Osteoblast (primary cell): Measurements from ENCODE around the gene TIMM17A. TPM values are rescaled to one million over a fixed set of nuclear protein-coding genes. Genes with fewer than 3 reads are reported as not detected.
A peak's percentile ranks its signal among the peaks of the same experiment; 100 is the strongest.
"Not testable (repeated sequence)": the region's sequence is repeated elsewhere in the genome, so short reads cannot be mapped to it uniquely, and the experiment has no call there.

Experiments used
- DNase-seq: peaks from one replicate; pipeline ENCODE4 v3.0.0; 2011; ENCODE audit warnings: low spot score, mixed read lengths; ENCODE audit not compliant: insufficient read length; ENCODE audit errors: missing footprints
- H2AFZ ChIP-seq: 2 replicates; pipeline ENCODE4 v1.6.0; 2011; ENCODE audit warnings: mild to moderate bottlenecking, low read length
- H3K27ac ChIP-seq: 2 replicates; pipeline ENCODE4 v1.5.1; 2011; ENCODE audit warnings: mild to moderate bottlenecking, low read depth, low read length, moderate library complexity
- H3K27me3 ChIP-seq: 2 replicates; pipeline ENCODE4 v1.6.0; 2012; ENCODE audit warnings: mild to moderate bottlenecking, control low read depth, inconsistent platforms, low read length, moderate library complexity; ENCODE audit not compliant: insufficient read depth
- H3K36me3 ChIP-seq: 2 replicates; pipeline ENCODE4 v1.5.1; 2011; ENCODE audit warnings: mild to moderate bottlenecking, low read length, control low read depth, moderate library complexity; ENCODE audit not compliant: insufficient read depth
- H3K4me1 ChIP-seq: 2 replicates; pipeline ENCODE4 v1.5.1; 2011; ENCODE audit warnings: mild to moderate bottlenecking, low read length, control low read depth, moderate library complexity; ENCODE audit not compliant: insufficient read depth
- H3K4me2 ChIP-seq: 2 replicates; pipeline ENCODE4 v1.6.0; 2011; ENCODE audit warnings: mild to moderate bottlenecking, low read length; ENCODE audit not compliant: insufficient read depth
- H3K4me3 ChIP-seq: fragments of 200-600 bp; sonication (generic); 3 replicates; pipeline ENCODE4 v1.5.1; 2012; ENCODE audit warnings: mild to moderate bottlenecking, low read length, inconsistent platforms; ENCODE audit not compliant: insufficient read depth
- H3K79me2 ChIP-seq: 2 replicates; pipeline ENCODE4 v1.6.0; 2012; ENCODE audit warnings: mild to moderate bottlenecking, low read length, control low read depth, inconsistent platforms; ENCODE audit not compliant: insufficient read depth
- H3K9me3 ChIP-seq: 2 replicates; pipeline ENCODE4 v1.5.1; 2011; ENCODE audit warnings: low read depth, low read length, control low read depth
- H4K20me1 ChIP-seq: 2 replicates; pipeline ENCODE4 v1.6.0; 2012; ENCODE audit warnings: mild to moderate bottlenecking, low read length, control low read depth; ENCODE audit not compliant: insufficient read depth
- total RNA-seq: library from RNA; depleted of rRNA; stranded (reverse); fragments of >200 nt; gene quantifications from 2 replicates; pipeline ENCODE4 v1.2.3, GENCODE V29; 2012
- TF ChIP-seq, protein P1 (sequence below): IDR thresholded peaks from 2 replicates; pipeline ENCODE4 v1.5.1; 2011; ENCODE audit warnings: mild to moderate bottlenecking, low read depth, low read length, moderate library complexity; ENCODE audit errors: extremely low read depth

The TIMM17A gene
- total RNA-seq, 1 donor = 38.7 TPM

DNA sequence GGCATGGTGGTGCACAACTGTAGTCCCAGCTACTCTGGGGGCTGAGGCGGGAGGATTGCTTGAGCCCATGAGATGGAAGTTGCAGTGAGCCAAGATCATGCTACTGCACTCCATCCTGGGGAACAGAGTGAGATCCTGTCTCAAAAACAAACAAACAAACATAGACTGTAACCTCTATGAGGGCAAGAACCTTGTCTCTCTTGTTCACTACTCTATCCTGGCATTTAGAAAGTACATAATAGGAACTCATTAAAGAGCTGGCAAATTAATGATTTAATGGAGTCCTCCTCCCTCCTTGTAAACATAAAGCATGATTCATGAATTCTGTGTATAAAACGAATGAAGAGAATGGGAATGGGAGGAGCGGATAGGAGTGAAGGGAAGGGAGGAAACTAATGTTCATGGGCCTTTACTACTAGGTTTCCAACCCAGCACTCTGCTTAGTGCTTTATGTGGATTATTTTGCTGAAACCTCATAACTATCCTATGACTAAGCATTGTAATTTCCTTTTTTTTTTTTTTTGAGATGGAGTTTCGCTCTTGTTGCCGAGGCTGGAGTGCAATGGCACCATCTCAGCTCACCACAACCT is 17.6 kb upstream of the TIMM17A start:
- H2AFZ ChIP-seq = no peak overlapping the region
- peak overlapping the region; percentile 5 for H3K27ac ChIP-seq
- no peak overlapping the region for H3K4me2 ChIP-seq
- no peaks in the 10 kb centered on the region for H3K27me3 ChIP-seq
- peaks cover 14% of the 10 kb centered on the region for H3K79me2 ChIP-seq
- TF ChIP-seq, protein P1, sequence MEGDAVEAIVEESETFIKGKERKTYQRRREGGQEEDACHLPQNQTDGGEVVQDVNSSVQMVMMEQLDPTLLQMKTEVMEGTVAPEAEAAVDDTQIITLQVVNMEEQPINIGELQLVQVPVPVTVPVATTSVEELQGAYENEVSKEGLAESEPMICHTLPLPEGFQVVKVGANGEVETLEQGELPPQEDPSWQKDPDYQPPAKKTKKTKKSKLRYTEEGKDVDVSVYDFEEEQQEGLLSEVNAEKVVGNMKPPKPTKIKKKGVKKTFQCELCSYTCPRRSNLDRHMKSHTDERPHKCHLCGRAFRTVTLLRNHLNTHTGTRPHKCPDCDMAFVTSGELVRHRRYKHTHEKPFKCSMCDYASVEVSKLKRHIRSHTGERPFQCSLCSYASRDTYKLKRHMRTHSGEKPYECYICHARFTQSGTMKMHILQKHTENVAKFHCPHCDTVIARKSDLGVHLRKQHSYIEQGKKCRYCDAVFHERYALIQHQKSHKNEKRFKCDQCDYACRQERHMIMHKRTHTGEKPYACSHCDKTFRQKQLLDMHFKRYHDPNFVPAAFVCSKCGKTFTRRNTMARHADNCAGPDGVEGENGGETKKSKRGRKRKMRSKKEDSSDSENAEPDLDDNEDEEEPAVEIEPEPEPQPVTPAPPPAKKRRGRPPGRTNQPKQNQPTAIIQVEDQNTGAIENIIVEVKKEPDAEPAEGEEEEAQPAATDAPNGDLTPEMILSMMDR = no peak
- no peak overlapping the region for H3K4me3 ChIP-seq
- DNase-seq = peak; percentile 85
- H3K36me3 ChIP-seq = no peaks in the 10 kb centered on the region
- peaks cover 8% of the 10 kb centered on the region for H4K20me1 ChIP-seq
- peaks cover 25% of the 10 kb centered on the region for H3K4me1 ChIP-seq
- H3K9me3 ChIP-seq = no peaks in the 10 kb centered on the region

DNA sequence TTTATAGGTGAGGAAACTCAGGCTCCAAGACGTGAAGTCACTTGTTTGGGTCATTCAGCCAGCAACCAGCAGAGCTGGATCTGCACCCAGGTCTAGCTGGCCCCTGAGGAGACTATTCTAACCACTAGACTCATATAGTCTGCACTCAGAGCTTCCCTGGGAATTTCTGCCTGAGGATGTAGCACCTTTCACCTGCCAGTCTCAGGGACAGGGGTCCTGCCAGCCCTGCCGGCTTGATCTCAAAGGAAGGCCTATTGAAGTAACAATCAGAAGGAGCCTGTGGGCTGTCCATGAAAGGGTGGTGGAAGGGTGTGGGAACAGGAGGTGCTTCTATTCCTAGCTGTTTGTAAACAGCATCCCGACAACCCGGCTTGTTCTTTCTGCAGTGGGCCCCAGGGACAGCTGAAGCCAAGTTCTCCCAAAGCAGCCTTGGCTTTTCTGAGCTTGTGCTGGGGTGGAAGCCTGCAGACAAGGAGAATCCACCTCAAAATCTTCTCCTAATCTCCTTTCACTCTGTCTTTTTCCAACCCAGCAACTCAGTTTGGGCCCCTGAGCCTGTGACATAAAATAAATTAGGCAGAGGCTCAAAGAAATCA is 16.8 kb upstream of the TIMM17A start:
- Histone ChIP-seq H3K4me1 (peaks cover 25% of the 10 kb centered on the region), H3K27me3 (no peaks in the 10 kb centered on the region), H3K79me2 (peaks cover 20% of the 10 kb centered on the region), H3K4me3 (no peak overlapping the region), H3K4me2 (no peak overlapping the region), H3K9me3 (no peaks in the 10 kb centered on the region), H4K20me1 (peaks cover 15% of the 10 kb centered on the region), H2AFZ (no peak overlapping the region), H3K27ac (peak overlapping the region; percentile 48), H3K36me3 (no peaks in the 10 kb centered on the region)
- DNase-seq = no peak
- TF ChIP-seq, protein P1 = no peak

DNA sequence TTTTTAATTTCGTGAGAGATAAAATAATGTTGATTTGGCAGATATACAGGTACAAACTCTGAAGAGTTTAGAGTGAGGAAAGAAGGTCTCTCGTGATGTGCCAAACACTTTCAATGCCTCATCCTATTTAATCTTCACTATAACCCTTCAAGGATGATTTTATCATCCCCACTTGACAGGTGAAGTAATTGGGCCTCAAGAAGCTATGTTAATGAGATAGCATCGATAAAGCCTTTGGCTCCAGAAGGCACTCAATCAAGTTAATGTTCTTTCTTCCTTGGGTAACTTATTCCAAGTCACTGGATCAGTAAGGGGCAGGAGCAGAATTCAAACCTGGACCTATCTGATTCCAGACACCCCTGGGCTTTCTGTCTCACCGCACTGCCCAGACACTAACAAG is 16.2 kb upstream of the TIMM17A start:
- no peak overlapping the region for H3K4me2 ChIP-seq
- H3K27me3 ChIP-seq = no peaks in the 10 kb centered on the region
- H2AFZ ChIP-seq = no peak overlapping the region
- TF ChIP-seq, protein P1 = no peak
- H3K4me1 ChIP-seq = peaks cover 26% of the 10 kb centered on the region
- H4K20me1 ChIP-seq = peaks cover 18% of the 10 kb centered on the region
- H3K9me3 ChIP-seq = no peaks in the 10 kb centered on the region
- H3K79me2 ChIP-seq = peaks cover 24% of the 10 kb centered on the region
- H3K27ac ChIP-seq = no peak overlapping the region
- no peaks in the 10 kb centered on the region for H3K36me3 ChIP-seq
- H3K4me3 ChIP-seq = no peak overlapping the region
- no peak for DNase-seq

DNA sequence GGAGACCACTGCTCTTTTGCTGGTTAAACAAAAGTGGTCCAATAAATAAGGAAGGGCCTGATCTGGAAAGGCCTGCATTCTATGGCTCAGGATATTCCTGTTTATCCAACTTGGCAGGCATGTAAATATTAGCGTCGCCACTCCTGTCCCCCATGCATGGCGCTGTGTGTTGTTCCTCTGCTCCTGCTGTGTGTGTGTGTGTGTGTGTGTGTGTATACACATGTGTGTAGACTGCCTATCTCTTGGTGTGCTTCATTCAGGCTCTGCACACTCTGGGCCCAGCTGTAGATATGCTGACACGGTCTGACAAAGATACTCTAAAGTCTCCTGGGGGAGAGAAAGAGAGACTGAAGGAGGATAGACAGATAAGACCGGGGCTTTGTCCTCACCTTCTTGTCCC is 15.7 kb upstream of the TIMM17A start:
- Histone ChIP-seq H4K20me1 (peaks cover 15% of the 10 kb centered on the region), H3K79me2 (peaks cover 24% of the 10 kb centered on the region), H3K9me3 (no peaks in the 10 kb centered on the region), H3K4me3 (no peak overlapping the region), H3K27ac (no peak overlapping the region), H3K27me3 (no peaks in the 10 kb centered on the region), H2AFZ (no peak overlapping the region), H3K4me1 (peaks cover 26% of the 10 kb centered on the region), H3K36me3 (no peaks in the 10 kb centered on the region), H3K4me2 (no peak overlapping the region)
- TF ChIP-seq, protein P1 = no peak
- DNase-seq = no peak

DNA sequence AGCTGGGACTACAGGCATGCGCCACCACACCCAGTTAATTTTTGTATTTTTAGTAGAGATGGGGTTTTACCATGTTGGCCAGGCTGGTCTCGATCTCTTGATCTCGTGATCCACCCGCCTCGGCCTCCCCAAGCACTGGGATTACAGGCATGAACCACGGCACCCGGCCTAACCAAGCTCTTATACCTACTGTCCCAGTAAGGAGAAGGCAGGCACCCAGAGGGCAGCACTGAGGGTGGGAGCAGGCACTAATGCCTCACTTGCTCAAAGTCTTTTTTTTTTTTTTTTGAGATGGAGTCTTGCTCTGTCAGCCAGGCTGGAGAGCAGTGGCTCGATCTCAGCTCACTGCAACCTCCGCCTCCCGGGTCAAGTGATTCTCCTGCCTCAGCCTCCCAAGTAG is 15.0 kb upstream of the TIMM17A start:
- not testable (repeated sequence) for H2AFZ ChIP-seq, H3K4me3 ChIP-seq, DNase-seq, H3K36me3 ChIP-seq, H3K27ac ChIP-seq, H3K9me3 ChIP-seq, H3K27me3 ChIP-seq, H3K4me2 ChIP-seq
- peaks cover 29% of the 10 kb centered on the region for H3K79me2 ChIP-seq
- peaks cover 20% of the 10 kb centered on the region for H4K20me1 ChIP-seq
- H3K4me1 ChIP-seq = peaks cover 31% of the 10 kb centered on the region
